SK-N-SH (cell line): ENCODE data around the gene DCLK3. TPM values are rescaled to one million over a fixed set of nuclear protein-coding genes. Genes with fewer than 3 reads are reported as not detected.

ENCODE experiments used
- CTCF ChIA-PET: fragments of 300-600, 350-600 bp; formaldehyde crosslinking; extraction: SDS; loops from one replicate; lab custom pipeline; 2021; lab: Yijun Ruan, JAX
- POLR2A ChIA-PET: fragments of 350-600 bp; sonication (Branson Sonifier 250); formaldehyde crosslinking; extraction: SDS; loops from one replicate; lab custom pipeline; 2020; ENCODE audit warnings: antibody characterized with exemption, inconsistent platforms; lab: Yijun Ruan, JAX
- DNase-seq: peaks from one replicate; pipeline ENCODE4 v3.0.0; 2012
- H2AFZ ChIP-seq: fragments of 200-600 bp; sonication (generic); 2 replicates; pipeline ENCODE4 v1.8.1; 2016; ENCODE audit warnings: antibody characterized with exemption, mild to moderate bottlenecking, low read depth
- H3F3A ChIP-seq: fragments of 200-600 bp; sonication (generic); replicated peaks from 2 replicates; pipeline ENCODE3; 2016; ENCODE audit warnings: antibody characterized with exemption, mild to moderate bottlenecking; ENCODE audit not compliant: insufficient read depth
- H3K27ac ChIP-seq, 2 experiments: fragments of 200-500 bp in 1 of 2; fragments of 200-600 bp in 1 of 2; sonication (Bioruptor generic) in 1 of 2; sonication (generic), shearing (Covaris generic) in 1 of 2; 2 replicates each; pipeline versions ENCODE4 v1.5.1 to v1.6.1; 2014 to 2016; ENCODE audit warnings: low read depth in 2 of 2, inconsistent platforms in 1 of 2, low read length in 1 of 2, mild to moderate bottlenecking in 1 of 2, mixed read lengths in 1 of 2
- H3K27me3 ChIP-seq: fragments of 200-600 bp; sonication (generic), shearing (Covaris generic); 2 replicates; pipeline ENCODE4 v1.6.1; 2016; ENCODE audit warnings: mixed run types; ENCODE audit not compliant: insufficient read depth
- H3K36me3 ChIP-seq, 2 experiments: fragments of 200-500 bp in 1 of 2; fragments of 200-600 bp in 1 of 2; sonication (Bioruptor generic) in 1 of 2; sonication (generic) in 1 of 2; replicated peaks in 1 of 2; 2 replicates each; pipeline versions ENCODE3 to v1.5.1; 2014 to 2016; ENCODE audit warnings: low read length in 1 of 2, mild to moderate bottlenecking in 1 of 2; ENCODE audit not compliant: insufficient read depth in 2 of 2, control insufficient read depth in 1 of 2
- H3K4me1 ChIP-seq, 2 experiments: fragments of 200-500 bp in 1 of 2; fragments of 200-600 bp in 1 of 2; sonication (Bioruptor generic) in 1 of 2; sonication (generic), shearing (Covaris generic) in 1 of 2; 2 replicates each; pipeline versions ENCODE4 v1.5.1 to v1.6.1; 2014 to 2016; ENCODE audit warnings: low read depth in 1 of 2, low read length in 1 of 2, mixed run types in 1 of 2; ENCODE audit not compliant: insufficient read depth in 2 of 2, control insufficient read depth in 1 of 2
- H3K4me2 ChIP-seq: fragments of 200-600 bp; sonication (generic), shearing (Covaris generic); 2 replicates; pipeline ENCODE4 v1.6.1; 2017; ENCODE audit warnings: mixed run types
- H3K4me3 ChIP-seq, 2 experiments: fragments of 200-500 bp in 1 of 2; fragments of 200-600 bp in 1 of 2; sonication (Bioruptor generic) in 1 of 2; sonication (generic), shearing (Covaris generic) in 1 of 2; 2 replicates each; pipeline versions ENCODE4 v1.5.1 to v1.8.1; 2014 to 2016; ENCODE audit warnings: low read depth in 2 of 2, inconsistent platforms in 1 of 2, low read length in 1 of 2, mild to moderate bottlenecking in 1 of 2, mixed read lengths in 1 of 2, moderate library complexity in 1 of 2
- H3K79me2 ChIP-seq: fragments of 200-600 bp; sonication (generic); 2 replicates; pipeline ENCODE4 v1.8.1; 2017; ENCODE audit warnings: mild to moderate bottlenecking; ENCODE audit not compliant: insufficient read depth
- H3K9ac ChIP-seq: fragments of 200-600 bp; sonication (generic); 2 replicates; pipeline ENCODE4 v1.6.1; 2017; ENCODE audit warnings: mixed run types
- H3K9me2 ChIP-seq: fragments of 200-600 bp; sonication (generic); 2 replicates; pipeline ENCODE4 v1.6.1; 2017; ENCODE audit warnings: mixed run types
- H3K9me3 ChIP-seq: fragments of 200-600 bp; sonication (generic); 2 replicates; pipeline ENCODE4 v1.6.1; 2017; ENCODE audit warnings: mixed run types, mild to moderate bottlenecking, moderate library complexity
- H4K20me1 ChIP-seq: fragments of 200-600 bp; sonication (generic); 2 replicates; pipeline ENCODE4 v1.6.1; 2017; ENCODE audit warnings: mild to moderate bottlenecking, mixed run types; ENCODE audit not compliant: insufficient read depth
- CHD2 ChIP-seq: fragments of 150-350 bp; IDR thresholded peaks from 2 replicates; pipeline ENCODE4 v1.6.1; 2018; ENCODE audit warnings: low read length; ENCODE audit not compliant: partially characterized antibody
- ELF1 ChIP-seq: IDR thresholded peaks from 2 replicates; pipeline ENCODE4 v1.4.0; 2012
- EP300 ChIP-seq, 2 experiments: IDR thresholded peaks; 2 replicates each; pipeline versions ENCODE4 v1.4.0 to v1.6.1; 2012; ENCODE audit warnings: borderline replicate concordance in 1 of 2, low read depth in 1 of 2, low read length in 1 of 2
- FOSL2 ChIP-seq: IDR thresholded peaks from 2 replicates; pipeline ENCODE4 v1.4.0; 2012; ENCODE audit warnings: low read depth, mild to moderate bottlenecking, moderate library complexity, borderline replicate concordance
- FOXJ3 ChIP-seq: sonication (generic); formaldehyde crosslinking; IDR thresholded peaks from 2 replicates; pipeline ENCODE4 v1.5.1; 2020; ENCODE audit warnings: mild to moderate bottlenecking, missing genetic modification reagents
- FOXM1 ChIP-seq: IDR thresholded peaks from 2 replicates; pipeline ENCODE4 v1.4.0; 2012; ENCODE audit warnings: low read depth, mild to moderate bottlenecking
- GABPA ChIP-seq: IDR thresholded peaks from 2 replicates; pipeline ENCODE4 v1.4.0; 2012; ENCODE audit warnings: low read depth, mild to moderate bottlenecking
- GATA2 ChIP-seq: sonication (generic); formaldehyde crosslinking; IDR thresholded peaks from 2 replicates; pipeline ENCODE4 v1.5.0; 2020; ENCODE audit warnings: mild to moderate bottlenecking, missing genetic modification reagents
- JUND ChIP-seq: IDR thresholded peaks from 2 replicates; pipeline ENCODE4 v1.4.0; 2012
- MXI1 ChIP-seq: IDR thresholded peaks from 2 replicates; pipeline ENCODE4 v1.6.1; 2012; ENCODE audit warnings: mild to moderate bottlenecking, low read depth, low read length, improper control_type of control experiment
- NRF1 ChIP-seq: IDR thresholded peaks from 2 replicates; pipeline ENCODE4 v1.6.1; 2012; ENCODE audit warnings: low read depth, mild to moderate bottlenecking, low read length
- POLR2AphosphoS5 ChIP-seq: IDR thresholded peaks from 2 replicates; pipeline ENCODE4 v1.6.1; 2012; ENCODE audit warnings: low read depth, low read length
- RAD21 ChIP-seq: IDR thresholded peaks from 2 replicates; pipeline ENCODE4 v1.6.1; 2012; ENCODE audit warnings: mild to moderate bottlenecking, low read length
- RXRA ChIP-seq: IDR thresholded peaks from 2 replicates; pipeline ENCODE4 v1.4.0; 2012; ENCODE audit warnings: low read depth, mild to moderate bottlenecking, borderline replicate concordance
- SIN3A ChIP-seq: IDR thresholded peaks from 2 replicates; pipeline ENCODE4 v1.6.1; 2012; ENCODE audit warnings: low read depth, mild to moderate bottlenecking, low read length, moderate library complexity, borderline replicate concordance
- SMC3 ChIP-seq: IDR thresholded peaks from 2 replicates; pipeline ENCODE4 v1.6.1; 2012; ENCODE audit warnings: low read depth, low read length, improper control_type of control experiment
- TAF1 ChIP-seq: IDR thresholded peaks from 2 replicates; pipeline ENCODE4 v1.6.1; 2012; ENCODE audit warnings: low read depth, mild to moderate bottlenecking, low read length, moderate library complexity, borderline replicate concordance
- TCF12 ChIP-seq: IDR thresholded peaks from 2 replicates; pipeline ENCODE4 v1.4.0; 2012
- TEAD4 ChIP-seq: IDR thresholded peaks from 2 replicates; pipeline ENCODE4 v1.4.0; 2012; ENCODE audit warnings: mild to moderate bottlenecking, borderline replicate concordance; ENCODE audit not compliant: insufficient read depth
- WGBS: methylation state at CpG from one replicate; pipeline ENCODE4 v1.1.6; 2017; ENCODE audit warnings: low lambda C conversion rate; 5-methylcytosine and 5-hydroxymethylcytosine counted together
- polyA plus RNA-seq, 3 experiments: library from polyadenylated mRNA; depleted of rRNA; stranded (reverse); fragments of >200 nt; gene quantifications; 2 replicates each; pipeline ENCODE4 v1.2.3, GENCODE V29; 2012
- TF ChIP-seq, protein P1 (sequence below): fragments of 150-350 bp; IDR thresholded peaks from 2 replicates; pipeline ENCODE4 v1.6.1; 2017; ENCODE audit warnings: antibody characterized with exemption, low read length, low read depth, borderline replicate concordance
- TF ChIP-seq, protein P2 (sequence below): IDR thresholded peaks from 2 replicates; pipeline ENCODE4; 2012
- TF ChIP-seq, protein P3 (sequence below): IDR thresholded peaks from 2 replicates; pipeline ENCODE4 v1.4.0; 2012; ENCODE audit warnings: low read depth, borderline replicate concordance

DCLK3 gene
- polyA plus RNA-seq, 1 of the 3 experiments (the other 2 are of a cell fraction) = not detected

DNA sequence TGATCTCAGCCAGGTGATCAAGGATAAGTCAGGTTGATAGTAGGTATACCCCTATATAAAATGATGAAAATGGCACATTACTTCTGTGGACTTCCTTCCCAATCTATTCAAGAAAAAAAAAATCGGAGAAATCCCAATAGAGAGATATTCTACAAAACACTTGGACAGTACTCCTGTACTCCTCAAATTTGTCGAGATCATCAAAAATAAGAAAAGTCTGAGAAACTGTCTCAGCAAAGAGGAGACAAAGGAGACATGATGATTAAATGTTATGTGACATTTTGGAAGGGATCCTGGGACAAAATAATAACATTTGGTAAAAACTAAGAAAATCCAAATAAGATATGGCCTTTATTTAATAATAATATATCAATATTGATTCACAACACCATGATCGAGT lies 94.6 kb downstream of the DCLK3 start:
- no peaks in the 10 kb centered on the region for H3K27me3 ChIP-seq
- no peaks in the 10 kb centered on the region for H3K9me3 ChIP-seq
- no peak overlapping the region for H3K4me2 ChIP-seq
- no peak overlapping the region for H3K9ac ChIP-seq
- no peaks in the 10 kb centered on the region for H3F3A ChIP-seq
- no peak for DNase-seq
- H3K4me1 ChIP-seq = no peaks in the 10 kb centered on the region
- H4K20me1 ChIP-seq = no peaks in the 10 kb centered on the region
- 67% methylated on average over 3 of the region's 3 CpGs for WGBS
- no peaks in the 10 kb centered on the region for H3K36me3 ChIP-seq
- ChIA-PET CTCF (no interaction called here), POLR2A (no interaction called here)
- H3K4me3 ChIP-seq = no peak overlapping the region
- no peak overlapping the region for H3K27ac ChIP-seq
- no peaks in the 10 kb centered on the region for H3K9me2 ChIP-seq
- no peak overlapping the region for H2AFZ ChIP-seq
- H3K79me2 ChIP-seq = no peaks in the 10 kb centered on the region; the same call in 1 of the 2 replicates
- TF ChIP-seq SIN3A (no peak), GABPA (no peak), RXRA (no peak), SMC3 (no peak), NRF1 (no peak), RAD21 (no peak), TCF12 (no peak), FOSL2 (no peak), CHD2 (no peak), ELF1 (no peak), FOXJ3 (CRISPR knock-in tag) (no peak), POLR2AphosphoS5 (no peak), EP300 (IDR thresholded peaks at IDR 0.05; ENCODE audit: borderline replicate concordance in 1 of 2, low read depth in 1 of 2, low read length in 1 of 2) (no peak), GATA2 (CRISPR knock-in tag) (no peak)
- TF ChIP-seq, protein P1, sequence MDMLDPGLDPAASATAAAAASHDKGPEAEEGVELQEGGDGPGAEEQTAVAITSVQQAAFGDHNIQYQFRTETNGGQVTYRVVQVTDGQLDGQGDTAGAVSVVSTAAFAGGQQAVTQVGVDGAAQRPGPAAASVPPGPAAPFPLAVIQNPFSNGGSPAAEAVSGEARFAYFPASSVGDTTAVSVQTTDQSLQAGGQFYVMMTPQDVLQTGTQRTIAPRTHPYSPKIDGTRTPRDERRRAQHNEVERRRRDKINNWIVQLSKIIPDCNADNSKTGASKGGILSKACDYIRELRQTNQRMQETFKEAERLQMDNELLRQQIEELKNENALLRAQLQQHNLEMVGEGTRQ = no peak
- TF ChIP-seq, all 33 proteins: peak for 0

DNA sequence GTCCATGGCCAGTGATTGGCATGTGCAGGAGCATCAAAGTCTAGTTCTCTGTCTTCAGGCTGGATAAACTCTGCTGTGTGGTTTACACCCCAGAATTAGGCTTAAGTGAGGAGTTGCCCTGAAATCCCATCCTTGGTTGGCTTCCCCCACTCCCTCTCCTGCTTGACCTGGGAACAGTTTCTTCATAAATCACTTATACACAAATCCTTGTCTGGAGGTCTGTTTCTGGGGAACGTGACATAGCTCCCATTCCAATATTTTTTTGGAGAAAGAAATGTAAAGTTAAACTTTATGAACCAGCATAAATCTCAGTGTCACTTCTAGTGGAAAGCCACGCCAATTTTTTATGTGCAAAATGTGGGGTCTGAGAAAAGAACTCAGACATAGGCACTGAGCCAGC lies 98.2 kb downstream of the DCLK3 start:
- H3K36me3 ChIP-seq = no peaks in the 10 kb centered on the region
- H3K9me3 ChIP-seq = no peaks in the 10 kb centered on the region
- H4K20me1 ChIP-seq = no peaks in the 10 kb centered on the region
- no peak overlapping the region for H3K4me3 ChIP-seq
- H3K27ac ChIP-seq = no peak overlapping the region
- no peaks in the 10 kb centered on the region for H3K9me2 ChIP-seq
- 31% methylated on average over 2 of the region's 2 CpGs for WGBS
- ChIA-PET POLR2A (no interaction called here), CTCF (no interaction called here)
- H3K9ac ChIP-seq = no peak overlapping the region
- H2AFZ ChIP-seq = no peak overlapping the region
- H3K27me3 ChIP-seq = no peaks in the 10 kb centered on the region
- no peaks in the 10 kb centered on the region for H3K4me1 ChIP-seq
- no peak for DNase-seq
- H3K4me2 ChIP-seq = no peak overlapping the region
- H3F3A ChIP-seq = no peaks in the 10 kb centered on the region
- H3K79me2 ChIP-seq = no peaks in the 10 kb centered on the region
- no peak for TF ChIP-seq GABPA
- no peak for TF ChIP-seq POLR2AphosphoS5
- TF ChIP-seq, protein P2, sequence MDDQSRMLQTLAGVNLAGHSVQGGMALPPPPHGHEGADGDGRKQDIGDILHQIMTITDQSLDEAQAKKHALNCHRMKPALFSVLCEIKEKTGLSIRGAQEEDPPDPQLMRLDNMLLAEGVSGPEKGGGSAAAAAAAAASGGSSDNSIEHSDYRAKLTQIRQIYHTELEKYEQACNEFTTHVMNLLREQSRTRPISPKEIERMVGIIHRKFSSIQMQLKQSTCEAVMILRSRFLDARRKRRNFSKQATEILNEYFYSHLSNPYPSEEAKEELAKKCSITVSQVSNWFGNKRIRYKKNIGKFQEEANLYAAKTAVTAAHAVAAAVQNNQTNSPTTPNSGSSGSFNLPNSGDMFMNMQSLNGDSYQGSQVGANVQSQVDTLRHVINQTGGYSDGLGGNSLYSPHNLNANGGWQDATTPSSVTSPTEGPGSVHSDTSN = no peak
- TF ChIP-seq TCF12 = no peak
- TF ChIP-seq CHD2 = no peak
- TF ChIP-seq, protein P3, sequence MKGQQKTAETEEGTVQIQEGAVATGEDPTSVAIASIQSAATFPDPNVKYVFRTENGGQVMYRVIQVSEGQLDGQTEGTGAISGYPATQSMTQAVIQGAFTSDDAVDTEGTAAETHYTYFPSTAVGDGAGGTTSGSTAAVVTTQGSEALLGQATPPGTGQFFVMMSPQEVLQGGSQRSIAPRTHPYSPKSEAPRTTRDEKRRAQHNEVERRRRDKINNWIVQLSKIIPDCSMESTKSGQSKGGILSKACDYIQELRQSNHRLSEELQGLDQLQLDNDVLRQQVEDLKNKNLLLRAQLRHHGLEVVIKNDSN = no peak
- TF ChIP-seq RAD21 = no peak
- TF ChIP-seq SMC3 = no peak
- TF ChIP-seq JUND = no peak
- no peak for TF ChIP-seq TAF1
- TF ChIP-seq FOXM1 = no peak
- TF ChIP-seq FOXJ3 (CRISPR knock-in tag) = no peak
- no peak for TF ChIP-seq EP300 (IDR thresholded peaks at IDR 0.05; ENCODE audit: borderline replicate concordance in 1 of 2, low read depth in 1 of 2, low read length in 1 of 2)
- no peak for TF ChIP-seq SIN3A
- no peak for TF ChIP-seq RXRA
- TF ChIP-seq TEAD4 = no peak
- no peak for TF ChIP-seq MXI1
- TF ChIP-seq, protein P1 = no peak
- TF ChIP-seq, all 33 proteins: peak for 0
